HUES48 (cell line): ENCODE data around the gene FOXO6.

Source experiments
- H3K27ac ChIP-seq: one replicate; pipeline ENCODE4 v1.7.0; 2013; ENCODE audit warnings: low read depth, low read length, inconsistent platforms
- H3K27me3 ChIP-seq: 2 replicates; pipeline ENCODE4 v1.6.1; 2013; ENCODE audit warnings: mild to moderate bottlenecking, low read length; ENCODE audit not compliant: control insufficient read depth, insufficient read depth
- H3K36me3 ChIP-seq: 2 replicates; pipeline ENCODE4 v1.6.1; 2013; ENCODE audit warnings: low read length; ENCODE audit not compliant: control insufficient read depth, insufficient read depth
- H3K4me1 ChIP-seq: 2 replicates; pipeline ENCODE4 v1.6.1; 2013; ENCODE audit warnings: mild to moderate bottlenecking, low read length; ENCODE audit not compliant: control insufficient read depth, insufficient read depth
- H3K4me3 ChIP-seq: 2 replicates; pipeline ENCODE4 v1.5.1; 2013; ENCODE audit warnings: mild to moderate bottlenecking, low read depth, low read length
- H3K9ac ChIP-seq: 2 replicates; pipeline ENCODE4 v1.6.1; 2013; ENCODE audit warnings: mild to moderate bottlenecking, low read depth, low read length, moderate library complexity
- H3K9me3 ChIP-seq: 2 replicates; pipeline ENCODE4 v1.6.1; 2013; ENCODE audit warnings: low read length; ENCODE audit not compliant: control insufficient read depth, insufficient read depth

Gene FOXO6

GRCh38 chr1:41399145-41399795, 38.0 kb downstream of the FOXO6 start:
- no peak overlapping the region for H3K9ac ChIP-seq
- H3K9me3 ChIP-seq: no peaks in the 10 kb centered on the region
- H3K4me1 ChIP-seq: peaks cover 23% of the 10 kb centered on the region
- H3K36me3 ChIP-seq: no peaks in the 10 kb centered on the region
- no peak overlapping the region for H3K27ac ChIP-seq
- H3K27me3 ChIP-seq: peaks cover 20% of the 10 kb centered on the region
- H3K4me3 ChIP-seq: no peak overlapping the region

GRCh38 chr1:41400225-41400624, 39.0 kb downstream of the FOXO6 start:
- no peak overlapping the region for H3K4me3 ChIP-seq
- peaks cover 20% of the 10 kb centered on the region for H3K27me3 ChIP-seq
- no peaks in the 10 kb centered on the region for H3K36me3 ChIP-seq
- no peak overlapping the region for H3K9ac ChIP-seq
- H3K27ac ChIP-seq: no peak overlapping the region
- no peaks in the 10 kb centered on the region for H3K9me3 ChIP-seq
- H3K4me1 ChIP-seq: peaks cover 20% of the 10 kb centered on the region

- peaks cover 14% of the 10 kb centered on the region for H3K4me1 ChIP-seq
- no peaks in the 10 kb centered on the region for H3K36me3 ChIP-seq
- no peak overlapping the region for H3K9ac ChIP-seq
Observed at GRCh38 chr1:41401899-41402298, 40.7 kb downstream of the FOXO6 start.

GRCh38 chr1:41404308-41404761, 43.1 kb downstream of the FOXO6 start:
- no peak overlapping the region for H3K4me3 ChIP-seq

More at GRCh38 chr1:41401899-41402298, 40.7 kb downstream of the FOXO6 start:
- Histone ChIP-seq H3K27ac (no peak overlapping the region), H3K27me3 (peaks cover 25% of the 10 kb centered on the region), H3K9me3 (no peaks in the 10 kb centered on the region), H3K4me3 (no peak overlapping the region)

GRCh38 chr1:41407664-41408252, 46.5 kb downstream of the FOXO6 start:
- no peak overlapping the region for H3K27ac ChIP-seq
- no peak overlapping the region for H3K4me3 ChIP-seq
- H3K27me3 ChIP-seq: peaks cover 18% of the 10 kb centered on the region
- H3K36me3 ChIP-seq: no peaks in the 10 kb centered on the region
- peaks cover 13% of the 10 kb centered on the region for H3K4me1 ChIP-seq
- H3K9ac ChIP-seq: no peak overlapping the region
- no peaks in the 10 kb centered on the region for H3K9me3 ChIP-seq

More at GRCh38 chr1:41404308-41404761, 43.1 kb downstream of the FOXO6 start:
- Histone ChIP-seq H3K27ac (no peak overlapping the region), H3K9ac (no peak overlapping the region), H3K9me3 (no peaks in the 10 kb centered on the region), H3K4me1 (peaks cover 17% of the 10 kb centered on the region), H3K36me3 (no peaks in the 10 kb centered on the region), H3K27me3 (peaks cover 29% of the 10 kb centered on the region)

- H3K4me1 ChIP-seq: peaks cover 13% of the 10 kb centered on the region
- H3K9ac ChIP-seq: no peak overlapping the region
- no peaks in the 10 kb centered on the region for H3K9me3 ChIP-seq
- no peaks in the 10 kb centered on the region for H3K36me3 ChIP-seq
- H3K27ac ChIP-seq: no peak overlapping the region
- H3K4me3 ChIP-seq: no peak overlapping the region
- peaks cover 18% of the 10 kb centered on the region for H3K27me3 ChIP-seq
Observed at GRCh38 chr1:41408691-41409090, 47.5 kb downstream of the FOXO6 start.

GRCh38 chr1:41409825-41410224, 48.6 kb downstream of the FOXO6 start:
- Histone ChIP-seq H3K9me3 (no peaks in the 10 kb centered on the region), H3K27ac (no peak overlapping the region), H3K9ac (no peak overlapping the region), H3K36me3 (no peaks in the 10 kb centered on the region), H3K4me3 (no peak overlapping the region), H3K4me1 (peaks cover 10% of the 10 kb centered on the region), H3K27me3 (peaks cover 18% of the 10 kb centered on the region)

- Histone ChIP-seq H3K9me3 (no peaks in the 10 kb centered on the region), H3K9ac (no peak overlapping the region), H3K27ac (no peak overlapping the region), H3K36me3 (no peaks in the 10 kb centered on the region), H3K4me3 (no peak overlapping the region), H3K27me3 (peaks cover 18% of the 10 kb centered on the region), H3K4me1 (peaks cover 8% of the 10 kb centered on the region)
Observed at GRCh38 chr1:41410462-41410861, 49.2 kb downstream of the FOXO6 start.

- no peak overlapping the region for H3K27ac ChIP-seq
- no peaks in the 10 kb centered on the region for H3K9me3 ChIP-seq
- H3K4me1 ChIP-seq: peaks cover 8% of the 10 kb centered on the region
- H3K36me3 ChIP-seq: no peaks in the 10 kb centered on the region
- peaks cover 12% of the 10 kb centered on the region for H3K27me3 ChIP-seq
- H3K9ac ChIP-seq: no peak overlapping the region
- no peak overlapping the region for H3K4me3 ChIP-seq
Observed at GRCh38 chr1:41411229-41411628, 50.0 kb downstream of the FOXO6 start.

GRCh38 chr1:41412748-41413147, 51.5 kb downstream of the FOXO6 start:
- Histone ChIP-seq H3K36me3 (no peaks in the 10 kb centered on the region), H3K4me3 (no peak overlapping the region), H3K27ac (no peak overlapping the region), H3K9me3 (no peaks in the 10 kb centered on the region), H3K27me3 (no peaks in the 10 kb centered on the region; the same call in none of the 2 replicates), H3K9ac (no peak overlapping the region), H3K4me1 (peaks cover 8% of the 10 kb centered on the region)

- Histone ChIP-seq H3K4me1 (no peaks in the 10 kb centered on the region; the same call in 1 of the 2 replicates), H3K36me3 (no peaks in the 10 kb centered on the region), H3K4me3 (no peak overlapping the region), H3K9ac (no peak overlapping the region), H3K27me3 (no peaks in the 10 kb centered on the region; the same call in 1 of the 2 replicates), H3K27ac (no peak overlapping the region), H3K9me3 (no peaks in the 10 kb centered on the region)
Observed at GRCh38 chr1:41413748-41414281, 52.6 kb downstream of the FOXO6 start.
